SJSA1 (cell line): ENCODE measurements around the gene TEX28. TPM values are rescaled to one million over a fixed set of nuclear protein-coding genes. Genes with fewer than 3 reads are reported as not detected.

ENCODE experiments used
- DNase-seq, 2 experiments: peaks; one replicate each; pipeline ENCODE4 v3.0.0-alpha.2; 2015 to 2020; ENCODE audit warnings: low spot score in 2 of 2, low read depth in 1 of 2
- H3K27ac ChIP-seq: fragments of 250-450 bp; sonication (Bioruptor Pico); 2 replicates; pipeline ENCODE4 v1.5.1; 2020; ENCODE audit warnings: mild to moderate bottlenecking, moderate library complexity
- H3K27me3 ChIP-seq: fragments of 250-450 bp; sonication (Bioruptor Pico); replicated peaks from 2 replicates; pipeline ENCODE4 v1.5.1; 2020; ENCODE audit warnings: mild to moderate bottlenecking, moderate library complexity
- H3K36me3 ChIP-seq: fragments of 250-450 bp; sonication (Bioruptor Pico); 2 replicates; pipeline ENCODE4 v1.5.1; 2020; ENCODE audit warnings: mild to moderate bottlenecking
- H3K4me1 ChIP-seq: fragments of 250-450 bp; sonication (Bioruptor Pico); replicated peaks from 2 replicates; pipeline ENCODE4 v1.6.1; 2021; ENCODE audit warnings: mild to moderate bottlenecking
- H3K4me3 ChIP-seq: fragments of 250-450 bp; sonication (Bioruptor Pico); 2 replicates; pipeline ENCODE4 v1.5.1; 2020; ENCODE audit warnings: mild to moderate bottlenecking
- H3K9me3 ChIP-seq: fragments of 250-450 bp; sonication (Bioruptor Pico); replicated peaks from 2 replicates; pipeline ENCODE4 v1.5.1; 2020; ENCODE audit warnings: mild to moderate bottlenecking
- total RNA-seq: library from RNA; depleted of rRNA; stranded (reverse); fragments of >200 nt; shearing (Covaris generic); gene quantifications from 2 replicates; pipeline ENCODE4 v1.2.3, GENCODE V29; 2014

The TEX28 gene
- total RNA-seq, 1 experiment from 2014 or later = not detected

GRCh38 chrX:154322890-154323289 is 28.0 kb upstream of the TEX28 start:
- H3K9me3 ChIP-seq = no peaks in the 10 kb centered on the region
- no peak overlapping the region for H3K27ac ChIP-seq
- H3K4me3 ChIP-seq = no peak overlapping the region
- H3K36me3 ChIP-seq = no peaks in the 10 kb centered on the region
- DNase-seq = no peak
- 0 out of 2 replicates have a peak, but pooled peaks cover 3% of the 10 kb centered on the region for H3K27me3 ChIP-seq
- peaks cover 10% of the 10 kb centered on the region for H3K4me1 ChIP-seq

GRCh38 chrX:154321594-154321993 is 26.7 kb upstream of the TEX28 start:
- no peak overlapping the region for H3K4me3 ChIP-seq
- peaks cover 10% of the 10 kb centered on the region for H3K4me1 ChIP-seq
- H3K27ac ChIP-seq = no peak overlapping the region
- H3K9me3 ChIP-seq = no peaks in the 10 kb centered on the region
- DNase-seq = no peak
- no peaks in the 10 kb centered on the region for H3K36me3 ChIP-seq
- H3K27me3 ChIP-seq = 0 out of 2 replicates have a peak, but pooled peaks cover 3% of the 10 kb centered on the region

GRCh38 chrX:154321152-154321551 is 26.2 kb upstream of the TEX28 start:
- Histone ChIP-seq H3K4me3 (no peak overlapping the region), H3K4me1 (peaks cover 10% of the 10 kb centered on the region), H3K27me3 (0 out of 2 replicates have a peak, but pooled peaks cover 3% of the 10 kb centered on the region), H3K27ac (no peak overlapping the region), H3K36me3 (no peaks in the 10 kb centered on the region), H3K9me3 (no peaks in the 10 kb centered on the region)
- DNase-seq = no peak

- H3K27me3 ChIP-seq = 0 out of 2 replicates have a peak, but pooled peaks cover 3% of the 10 kb centered on the region
- no peak overlapping the region for H3K4me3 ChIP-seq
- no peaks in the 10 kb centered on the region for H3K9me3 ChIP-seq
- no peak overlapping the region for H3K27ac ChIP-seq
- no peaks in the 10 kb centered on the region for H3K36me3 ChIP-seq
- H3K4me1 ChIP-seq = peaks cover 10% of the 10 kb centered on the region
- DNase-seq = no peak
These were observed 25.5 kb upstream of the TEX28 start for GRCh38 chrX:154320406-154320805.

GRCh38 chrX:154317391-154317995 is 22.6 kb upstream of the TEX28 start:
- no peaks in the 10 kb centered on the region for H3K36me3 ChIP-seq
- DNase-seq = peak in 1 of 2 experiments; percentile 11
- no peaks in the 10 kb centered on the region for H3K4me1 ChIP-seq
- no peak overlapping the region for H3K27ac ChIP-seq
- H3K27me3 ChIP-seq = no peaks in the 10 kb centered on the region
- H3K4me3 ChIP-seq = no peak overlapping the region
- no peaks in the 10 kb centered on the region for H3K9me3 ChIP-seq

- Histone ChIP-seq H3K27ac (no peak overlapping the region), H3K9me3 (no peaks in the 10 kb centered on the region), H3K4me3 (no peak overlapping the region), H3K27me3 (no peaks in the 10 kb centered on the region), H3K36me3 (no peaks in the 10 kb centered on the region), H3K4me1 (no peaks in the 10 kb centered on the region)
- DNase-seq = no peak
These were observed 20.5 kb upstream of the TEX28 start for GRCh38 chrX:154315416-154315815.

- DNase-seq = no peak
- Histone ChIP-seq H3K27me3 (no peaks in the 10 kb centered on the region), H3K36me3 (no peaks in the 10 kb centered on the region), H3K4me3 (no peak overlapping the region), H3K27ac (no peak overlapping the region), H3K4me1 (no peaks in the 10 kb centered on the region), H3K9me3 (no peaks in the 10 kb centered on the region)
These were observed 18.2 kb upstream of the TEX28 start for GRCh38 chrX:154313147-154313546.

- DNase-seq = no peak
- Histone ChIP-seq H3K27me3 (no peaks in the 10 kb centered on the region), H3K36me3 (no peaks in the 10 kb centered on the region), H3K4me3 (no peak overlapping the region), H3K9me3 (no peaks in the 10 kb centered on the region), H3K27ac (no peak overlapping the region), H3K4me1 (no peaks in the 10 kb centered on the region)
These were observed 17.2 kb upstream of the TEX28 start for GRCh38 chrX:154312116-154312515.

- Histone ChIP-seq H3K27ac (no peak overlapping the region), H3K4me1 (no peaks in the 10 kb centered on the region), H3K27me3 (no peaks in the 10 kb centered on the region), H3K4me3 (no peak overlapping the region), H3K9me3 (no peaks in the 10 kb centered on the region), H3K36me3 (no peaks in the 10 kb centered on the region)
- no peak for DNase-seq
These were observed 16.0 kb upstream of the TEX28 start for GRCh38 chrX:154310616-154311536.

- Histone ChIP-seq H3K27me3 (no peaks in the 10 kb centered on the region), H3K4me3 (no peak overlapping the region)
These were observed 14.3 kb upstream of the TEX28 start for GRCh38 chrX:154309041-154309775.

GRCh38 chrX:154308108-154308946 is 13.4 kb upstream of the TEX28 start:
- H3K27ac ChIP-seq = no peak overlapping the region
- peak; percentile 27 to 56 for DNase-seq
- H3K27me3 ChIP-seq = no peaks in the 10 kb centered on the region
- H3K4me3 ChIP-seq = no peak overlapping the region
- no peaks in the 10 kb centered on the region for H3K4me1 ChIP-seq
- no peaks in the 10 kb centered on the region for H3K36me3 ChIP-seq
- no peaks in the 10 kb centered on the region for H3K9me3 ChIP-seq

More at GRCh38 chrX:154309041-154309775, 14.3 kb upstream of the TEX28 start:
- Histone ChIP-seq H3K27ac (no peak overlapping the region), H3K9me3 (no peaks in the 10 kb centered on the region), H3K4me1 (no peaks in the 10 kb centered on the region), H3K36me3 (no peaks in the 10 kb centered on the region)
- DNase-seq = no peak

- no peaks in the 10 kb centered on the region for H3K4me1 ChIP-seq
- no peak for DNase-seq
- no peak overlapping the region for H3K27ac ChIP-seq
- H3K36me3 ChIP-seq = no peaks in the 10 kb centered on the region
- H3K27me3 ChIP-seq = no peaks in the 10 kb centered on the region
- H3K4me3 ChIP-seq = no peak overlapping the region
- no peaks in the 10 kb centered on the region for H3K9me3 ChIP-seq
These were observed 12.3 kb upstream of the TEX28 start for GRCh38 chrX:154307202-154307601.

- Histone ChIP-seq H3K27ac (no peak overlapping the region), H3K27me3 (no peaks in the 10 kb centered on the region), H3K4me3 (no peak overlapping the region), H3K36me3 (no peaks in the 10 kb centered on the region), H3K4me1 (no peaks in the 10 kb centered on the region), H3K9me3 (no peaks in the 10 kb centered on the region)
- DNase-seq = no peak
These were observed 10.7 kb upstream of the TEX28 start for GRCh38 chrX:154305541-154306205.
